Esophagus muscularis mucosa (tissue), 4 donors: ENCODE data around the gene RAB11FIP5. TPM values are rescaled to one million over a fixed set of nuclear protein-coding genes. Genes with fewer than 3 reads are reported as not detected.

ENCODE experiments used
- DNase-seq: peaks from one replicate; pipeline ENCODE4 v3.0.0-alpha.2; 2017; ENCODE audit errors: extremely low spot score
- H3K27ac ChIP-seq, 4 donors: fragments of 200-600 bp; sonication (generic); replicated peaks in 1 of 4; 1 replicate in 3 of 4; 2 replicates in 1 of 4; pipeline ENCODE4 v1.5.1; 2016 to 2019; ENCODE audit warnings: mild to moderate bottlenecking in 1 of 4
- H3K27me3 ChIP-seq, 4 donors: fragments of 200-600 bp; sonication (generic); one replicate each; pipeline versions ENCODE4 v1.5.1 to v1.6.0; 2016 to 2019
- H3K36me3 ChIP-seq, 4 donors: fragments of 200-600 bp; sonication (generic); one replicate each; pipeline ENCODE4 v1.5.1; 2016 to 2019
- H3K4me1 ChIP-seq, 4 donors: fragments of 200-600 bp; sonication (generic); one replicate each; pipeline ENCODE4 v1.5.1; 2016 to 2019
- H3K4me3 ChIP-seq, 4 donors: fragments of 200-600 bp; sonication (generic); 1 replicate in 2 of 4; 2 replicates in 2 of 4; pipeline ENCODE4 v1.5.1; 2016 to 2019; ENCODE audit warnings: mild to moderate bottlenecking in 4 of 4, moderate library complexity in 1 of 4
- H3K9me3 ChIP-seq, 4 donors: fragments of 200-600 bp; sonication (generic); 1 replicate in 3 of 4; 2 replicates in 1 of 4; pipeline ENCODE4 v1.5.1; 2016 to 2019
- CTCF ChIP-seq, 3 experiments: fragments of 200-600 bp in 2 of 3; fragments of 450-650 bp in 1 of 3; sonication (generic) in 2 of 3; IDR thresholded peaks; one replicate each; pipeline ENCODE4 v1.5.1; 2017 to 2019; ENCODE audit warnings: antibody characterized with exemption in 3 of 3, mild to moderate bottlenecking in 2 of 3, moderate library complexity in 1 of 3
- EP300 ChIP-seq: sonication (generic); formaldehyde crosslinking; IDR thresholded peaks from one replicate; pipeline ENCODE4 v1.6.1; 2017; ENCODE audit warnings: antibody characterized with exemption
- POLR2A ChIP-seq: fragments of 450-650 bp; IDR thresholded peaks from one replicate; pipeline ENCODE4 v1.6.1; 2017; ENCODE audit warnings: antibody characterized with exemption, moderate library complexity, mild to moderate bottlenecking, low read depth
- POLR2AphosphoS5 ChIP-seq, 2 donors: sonication (generic); formaldehyde crosslinking; IDR thresholded peaks; one replicate each; pipeline ENCODE4 v1.6.1; 2017; ENCODE audit warnings: antibody characterized with exemption in 2 of 2
- WGBS: methylation state at CpG from one replicate; pipeline ENCODE4 v1.1.5; 2018; 5-methylcytosine and 5-hydroxymethylcytosine counted together
- intact Hi-C: fragments of 100-400 bp; cut with DNase I; formaldehyde crosslinking; loops from one replicate; pipeline ENCODE4 v1.15.1; 2023
- total RNA-seq, 4 donors: library from RNA; depleted of rRNA; stranded (reverse); fragments of >200 nt; gene quantifications; one replicate each; pipeline versions ENCODE4 v1.1.0 to v1.2.1, GENCODE V29; 2016

RAB11FIP5 gene
- 10 to 100 TPM; 17.0 to 46.4 (median 38.4) TPM for total RNA-seq

GRCh38 chr2:73112913-73113854 is at the start of gene RAB11FIP5:
Gene RAB11FIP5, minus strand, starts transcription at chr2:73112948. Its CDS starts 171 bp downstream, at chr2:73112777.
- 11% methylated on average over 6 of the region's 93 CpGs for WGBS
- no peaks in the 10 kb centered on the region for H3K36me3 ChIP-seq
- H3K27ac ChIP-seq, result peak within 1 kb of the TSS; percentile 93 to 97 (median 96)
- DNase-seq, result no peak
- H3K4me1 ChIP-seq, result peaks cover 18 to 47% (median 38%) of the 10 kb centered on the region in 4 donors
- H3K4me3 ChIP-seq, result peak within 1 kb of the TSS; percentile 63 to 97 (median 78)
- H3K27me3 ChIP-seq, result peaks cover 0 to 3% (median 0%) of the 10 kb centered on the region in 4 donors
- H3K9me3 ChIP-seq, result no peaks in the 10 kb centered on the region
- TF ChIP-seq EP300 (no peak), POLR2AphosphoS5 (IDR thresholded peaks at IDR 0.05) (peak; percentile 60 to 81), POLR2A (peak; percentile 66)
- intact Hi-C loops, result loop anchor here (2.0 kb wide), 1 partner anchor 42 kb away; the partner anchor contains the start of gene SFXN5

GRCh38 chr2:73156539-73157124 is 43.9 kb upstream of the RAB11FIP5 start:
- Histone ChIP-seq H3K27me3 (peaks cover 0 to 42% (median 8%) of the 10 kb centered on the region in 4 donors), H3K27ac (no peak overlapping the region), H3K4me1 (peaks cover 5 to 9% (median 7%) of the 10 kb centered on the region in 4 donors), H3K4me3 (no peak overlapping the region), H3K36me3 (no peaks in the 10 kb centered on the region), H3K9me3 (no peaks in the 10 kb centered on the region)
- intact Hi-C loops, result loop anchor here (2.0 kb wide), 1 partner anchor 72 kb away; no protein-coding TSS in a partner anchor
- no peak for TF ChIP-seq POLR2A
- peak; percentile 67 to 76 (median 73) for TF ChIP-seq CTCF (IDR thresholded peaks at IDR 0.05)
- no peak for TF ChIP-seq POLR2AphosphoS5 (IDR thresholded peaks at IDR 0.05)
- peak; percentile 90 for DNase-seq
- WGBS, result 8% methylated on average over 22 of the region's 24 CpGs

- 70% methylated on average over 1 of the region's 2 CpGs for WGBS
- H3K36me3 ChIP-seq, result no peaks in the 10 kb centered on the region
- no peak overlapping the region for H3K27ac ChIP-seq
- DNase-seq, result no peak
- H3K9me3 ChIP-seq, result no peaks in the 10 kb centered on the region
- TF ChIP-seq EP300, result no peak
- TF ChIP-seq POLR2A, result no peak
- TF ChIP-seq POLR2AphosphoS5 (IDR thresholded peaks at IDR 0.05), result no peak
- TF ChIP-seq CTCF (IDR thresholded peaks at IDR 0.05), result no peak
- H3K4me1 ChIP-seq, result no peaks in the 10 kb centered on the region
- H3K4me3 ChIP-seq, result no peak overlapping the region
- peaks cover 0 to 6% (median 0%) of the 10 kb centered on the region in 4 donors for H3K27me3 ChIP-seq
- intact Hi-C loops, result no loop called here
These were observed 30.2 kb upstream of the RAB11FIP5 start for GRCh38 chr2:73142937-73143336.

- Histone ChIP-seq H3K4me3 (no peak overlapping the region), H3K4me1 (no peaks in the 10 kb centered on the region), H3K36me3 (no peaks in the 10 kb centered on the region), H3K9me3 (no peaks in the 10 kb centered on the region), H3K27ac (no peak overlapping the region), H3K27me3 (peaks cover 0 to 6% (median 0%) of the 10 kb centered on the region in 4 donors)
- TF ChIP-seq POLR2AphosphoS5 (IDR thresholded peaks at IDR 0.05) (no peak), POLR2A (no peak), CTCF (IDR thresholded peaks at IDR 0.05) (no peak), EP300 (no peak)
- 79% methylated on average over 2 of the region's 2 CpGs for WGBS
- DNase-seq, result no peak
- intact Hi-C loops, result no loop called here
These were observed 29.1 kb upstream of the RAB11FIP5 start for GRCh38 chr2:73141896-73142295.

DNA sequence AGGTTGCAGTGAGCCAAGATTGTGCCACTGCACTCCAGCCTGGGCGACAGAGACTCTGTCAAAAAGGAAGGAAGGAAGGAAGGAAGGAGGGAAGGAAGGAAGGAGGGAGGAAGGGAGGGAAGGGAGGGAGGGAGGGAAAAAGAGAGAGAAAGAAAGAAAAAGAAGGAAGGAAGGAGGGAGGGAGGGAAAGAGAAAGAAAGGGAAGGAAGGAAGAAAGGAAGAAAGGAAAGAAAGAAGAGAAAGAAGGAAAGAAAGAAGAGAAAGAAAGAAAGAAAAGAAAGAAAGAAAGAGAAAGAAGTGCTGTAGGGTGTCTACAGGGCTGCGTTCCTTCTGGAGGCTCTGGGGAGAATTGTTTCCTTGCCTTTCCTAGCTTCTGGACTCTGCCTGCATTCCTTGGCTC is 22.5 kb upstream of the RAB11FIP5 start:
- no peak overlapping the region for H3K27ac ChIP-seq
- no peaks in the 10 kb centered on the region for H3K27me3 ChIP-seq
- TF ChIP-seq POLR2AphosphoS5 (IDR thresholded peaks at IDR 0.05) (no peak), POLR2A (no peak), EP300 (no peak), CTCF (IDR thresholded peaks at IDR 0.05) (no peak)
- H3K4me3 ChIP-seq, result no peak overlapping the region
- WGBS, result 90% methylated on average over 2 of the region's 2 CpGs
- no peaks in the 10 kb centered on the region for H3K9me3 ChIP-seq
- intact Hi-C loops, result no loop called here
- DNase-seq, result no peak
- no peaks in the 10 kb centered on the region for H3K4me1 ChIP-seq
- H3K36me3 ChIP-seq, result no peaks in the 10 kb centered on the region
